Activated T-helper 1 cell treated with Interleukin-2 at 50 U/mL for 16 hours (primary cell): ENCODE results near the gene DVL3.

ENCODE experiments used
- DNase-seq: peaks from one replicate; pipeline ENCODE4 v3.0.0-alpha.2; 2020; ENCODE audit warnings: low read depth

DVL3 gene

GRCh38 chr3:184176377-184177330 lies 21.5 kb downstream of the DVL3 start:
- no peak for DNase-seq

GRCh38 chr3:184177331-184177731 lies 22.2 kb downstream of the DVL3 start:
- DNase-seq: no peak

- no peak for DNase-seq
Measured at GRCh38 chr3:184177767-184178306, 22.7 kb downstream of the DVL3 start.

GRCh38 chr3:184178521-184179138 lies 23.5 kb downstream of the DVL3 start:
- no peak for DNase-seq

- DNase-seq: no peak
Measured at GRCh38 chr3:184180165-184180564, 25.0 kb downstream of the DVL3 start.

GRCh38 chr3:184181596-184181995 lies 26.4 kb downstream of the DVL3 start:
- DNase-seq: no peak

GRCh38 chr3:184183679-184184078 lies 28.5 kb downstream of the DVL3 start:
- DNase-seq: no peak

- no peak for DNase-seq
Measured at GRCh38 chr3:184184546-184185230, 29.5 kb downstream of the DVL3 start.

GRCh38 chr3:184185461-184186183 lies 30.4 kb downstream of the DVL3 start:
- DNase-seq: peak; percentile 100

GRCh38 chr3:184186184-184186901 lies 31.2 kb downstream of the DVL3 start, which contains the start of gene ABCF3:
Gene ABCF3 (plus strand): TSS chr3:184186199. CDS start chr3:184186208, 9 bp downstream.
- no peak for DNase-seq

GRCh38 chr3:184186902-184187207 lies 31.7 kb downstream of the DVL3 start:
- no peak for DNase-seq

GRCh38 chr3:184188080-184188479 lies 32.9 kb downstream of the DVL3 start:
- DNase-seq: no peak

- DNase-seq: no peak
Measured at GRCh38 chr3:184189421-184189820, 34.2 kb downstream of the DVL3 start.

- no peak for DNase-seq
Measured at GRCh38 chr3:184192889-184193288, 37.7 kb downstream of the DVL3 start.

GRCh38 chr3:184193991-184194539 lies 38.9 kb downstream of the DVL3 start:
- DNase-seq: no peak

- no peak for DNase-seq
Measured at GRCh38 chr3:184196536-184196935, 41.4 kb downstream of the DVL3 start.

- DNase-seq: no peak
Measured at GRCh38 chr3:184198509-184198908, 43.3 kb downstream of the DVL3 start.

GRCh38 chr3:184200825-184201224 lies 45.6 kb downstream of the DVL3 start:
- no peak for DNase-seq

- no peak for DNase-seq
Measured at GRCh38 chr3:184203526-184203925, 48.3 kb downstream of the DVL3 start.

- no peak for DNase-seq
Measured at GRCh38 chr3:184209146-184209923, 54.2 kb downstream of the DVL3 start.
